CD4-positive, alpha-beta T cell treated with Interleukin-1 beta for 1 hour (primary cell): ENCODE results near the gene PRKAG2.

Experiments used
- DNase-seq, 2 donors: peaks; one replicate each; pipeline ENCODE4 v3.0.0-alpha.2; 2020 to 2022

PRKAG2 gene

GRCh38 chr7:151705636-151706276 is 171.2 kb downstream of the PRKAG2 start:
- no peak for DNase-seq

GRCh38 chr7:151704960-151705635 is 171.8 kb downstream of the PRKAG2 start:
- no peak for DNase-seq

GRCh38 chr7:151704299-151704959 is 172.5 kb downstream of the PRKAG2 start:
- DNase-seq, result no peak

GRCh38 chr7:151702961-151703360 is 174.0 kb downstream of the PRKAG2 start:
- no peak for DNase-seq

- DNase-seq, result no peak
Measured at GRCh38 chr7:151700586-151701165, 176.2 kb downstream of the PRKAG2 start.

- DNase-seq, result peak in 1 of 2 donors; percentile 6
Measured at GRCh38 chr7:151699928-151700319, 177.0 kb downstream of the PRKAG2 start.

- no peak for DNase-seq
Measured at GRCh38 chr7:151699147-151699927, 177.6 kb downstream of the PRKAG2 start.

- no peak for DNase-seq
Measured at GRCh38 chr7:151697942-151698341, 179.0 kb downstream of the PRKAG2 start.

GRCh38 chr7:151697515-151697895 is 179.4 kb downstream of the PRKAG2 start:
- DNase-seq, result no peak

GRCh38 chr7:151696721-151697514 is 180.0 kb downstream of the PRKAG2 start:
- no peak for DNase-seq

- no peak for DNase-seq
Measured at GRCh38 chr7:151695951-151696541, 180.9 kb downstream of the PRKAG2 start.

- no peak for DNase-seq
Measured at GRCh38 chr7:151694828-151695580, 181.9 kb downstream of the PRKAG2 start.

- no peak for DNase-seq
Measured at GRCh38 chr7:151694441-151694827, 182.5 kb downstream of the PRKAG2 start.

GRCh38 chr7:151693140-151693539 is 183.8 kb downstream of the PRKAG2 start:
- DNase-seq, result no peak

- no peak for DNase-seq
Measured at GRCh38 chr7:151692721-151693120, 184.2 kb downstream of the PRKAG2 start.

GRCh38 chr7:151691449-151691848 is 185.5 kb downstream of the PRKAG2 start:
- no peak for DNase-seq

- no peak for DNase-seq
Measured at GRCh38 chr7:151690606-151691005, 186.3 kb downstream of the PRKAG2 start.

GRCh38 chr7:151689196-151689971 is 187.5 kb downstream of the PRKAG2 start:
- no peak for DNase-seq

GRCh38 chr7:151688236-151688780 is 188.6 kb downstream of the PRKAG2 start:
- no peak for DNase-seq
